DMS79 treated with DMSO at 0.1 percent for 48 hours (cell line): ENCODE data around the gene AKR7A2.
"Not testable (repeated sequence)": the region's sequence is repeated elsewhere in the genome, so short reads cannot be mapped to it uniquely, and the experiment has no call there.

ENCODE experiments used
- DNase-seq: peaks from one replicate; lab custom pipeline; 2025; lab: John Stamatoyannopoulos, UW

The AKR7A2 gene

DNA sequence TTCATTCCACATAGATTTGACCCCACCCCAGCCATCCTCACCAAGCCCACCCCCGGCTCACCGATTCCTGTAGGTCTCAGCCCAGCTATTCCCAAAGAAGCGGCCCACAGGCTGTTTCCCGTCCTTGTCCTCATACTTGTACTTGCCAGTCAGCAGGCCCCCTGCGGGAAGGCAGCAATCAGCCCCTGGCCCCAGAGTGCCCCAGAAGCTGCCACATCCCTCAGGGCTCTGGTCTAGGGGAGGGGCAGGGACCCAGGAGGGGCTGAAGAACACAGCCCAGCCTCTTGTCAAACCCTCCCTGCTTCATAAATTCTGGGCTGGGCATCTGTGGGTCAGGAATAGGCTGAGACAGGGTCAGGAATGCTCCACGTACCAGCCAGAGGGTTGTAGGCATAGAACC is 5.0 kb downstream of the AKR7A2 start:
- no peak for DNase-seq

DNA sequence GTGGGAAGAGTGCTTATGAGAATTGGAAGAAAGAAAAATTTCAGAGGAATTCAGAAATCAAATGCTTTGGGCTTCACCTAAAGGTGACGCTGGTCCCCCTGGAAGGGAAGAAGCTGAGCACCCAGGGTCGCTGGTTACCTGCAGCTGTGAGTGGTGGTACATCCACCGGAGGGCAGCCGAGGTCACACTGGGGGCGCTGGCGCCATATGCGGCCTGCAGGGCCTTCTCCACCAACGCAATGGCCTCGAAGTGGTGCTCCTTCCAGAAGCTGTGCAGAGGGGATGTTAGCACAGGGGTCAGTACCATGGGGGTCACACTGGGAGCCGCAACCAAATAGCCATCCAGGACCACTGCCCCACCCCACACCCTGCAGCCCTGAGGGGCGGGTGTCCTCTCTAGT is 6.1 kb downstream of the AKR7A2 start:
- no peak for DNase-seq

DNA sequence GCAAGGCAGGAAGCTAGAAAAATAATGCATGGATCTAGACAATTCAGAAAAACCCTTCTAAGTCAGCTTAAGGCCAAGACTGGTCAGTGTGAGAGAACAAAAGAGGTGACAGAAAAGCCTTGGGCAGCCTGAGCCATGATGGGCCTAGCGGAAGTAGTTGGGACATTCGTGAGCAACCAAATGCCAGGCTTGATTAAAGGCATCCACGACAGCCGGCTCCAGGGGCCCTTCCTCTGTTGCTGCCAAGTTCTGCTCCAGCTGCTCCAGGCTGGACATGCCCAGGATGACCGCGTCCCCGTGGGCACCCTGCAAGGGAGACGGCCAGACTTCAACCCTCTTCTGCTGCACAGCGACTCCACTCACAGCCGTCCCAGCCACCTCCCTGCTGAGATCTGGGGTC is 7.9 kb downstream of the AKR7A2 start:
- not testable (repeated sequence) for DNase-seq

DNA sequence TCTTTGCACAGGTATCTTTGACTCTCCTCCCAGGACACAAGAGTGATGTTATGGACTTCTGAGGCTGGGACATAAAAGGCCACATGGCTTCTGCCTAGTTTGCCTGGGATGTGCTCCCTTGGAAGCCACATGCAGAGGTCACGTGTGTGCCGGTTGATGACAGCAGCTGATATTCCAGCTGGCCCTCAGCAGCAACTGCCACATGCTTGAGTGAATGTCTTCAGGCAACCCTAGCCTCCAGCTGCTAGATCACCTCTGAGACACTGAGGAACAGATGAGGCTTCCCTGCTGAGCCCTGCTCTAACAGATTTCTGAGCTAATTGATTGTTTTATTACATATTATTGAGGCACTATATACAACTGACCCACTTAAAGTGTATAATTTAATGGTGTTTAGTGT is 11.7 kb downstream of the AKR7A2 start:
- DNase-seq: no peak

DNA sequence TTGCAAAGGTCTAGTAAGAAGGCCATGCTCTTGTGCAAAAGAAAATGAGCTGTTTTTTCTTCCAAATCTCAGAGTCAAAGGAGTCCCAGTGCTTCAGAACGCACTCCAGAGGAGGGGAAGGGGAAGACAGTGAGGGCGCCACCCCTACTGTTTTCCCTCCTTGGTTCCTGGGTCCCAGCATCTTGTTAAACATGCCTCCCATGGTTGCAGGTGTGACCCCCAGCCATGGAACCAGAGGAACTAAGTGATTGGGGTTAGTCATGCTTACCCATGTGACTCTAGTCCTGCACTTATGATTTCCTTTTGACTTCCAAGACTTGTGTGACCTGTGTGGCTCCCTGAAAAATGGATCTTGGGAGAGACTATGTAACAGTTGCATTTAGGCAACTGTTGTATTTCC is 17.3 kb downstream of the AKR7A2 start:
- DNase-seq: no peak

DNA sequence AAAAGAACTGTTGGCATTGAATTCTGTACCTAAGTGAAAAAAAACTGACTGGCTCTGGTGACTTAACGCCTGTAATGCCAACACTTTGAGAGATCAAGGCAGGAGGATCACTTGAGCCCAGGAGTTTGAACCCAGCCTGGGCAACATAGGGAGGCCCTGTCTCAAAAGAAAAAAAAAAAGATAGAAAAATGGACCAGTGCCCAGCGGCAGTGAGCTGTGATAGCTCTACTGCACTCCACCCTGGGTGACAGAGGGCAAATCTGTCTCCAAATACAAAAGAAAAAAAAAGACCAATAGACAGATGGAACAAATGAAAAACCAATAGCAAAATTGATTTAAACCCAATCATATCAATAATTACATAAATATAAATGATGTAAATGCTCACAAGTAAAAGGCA is 22.7 kb downstream of the AKR7A2 start:
- no peak for DNase-seq

DNA sequence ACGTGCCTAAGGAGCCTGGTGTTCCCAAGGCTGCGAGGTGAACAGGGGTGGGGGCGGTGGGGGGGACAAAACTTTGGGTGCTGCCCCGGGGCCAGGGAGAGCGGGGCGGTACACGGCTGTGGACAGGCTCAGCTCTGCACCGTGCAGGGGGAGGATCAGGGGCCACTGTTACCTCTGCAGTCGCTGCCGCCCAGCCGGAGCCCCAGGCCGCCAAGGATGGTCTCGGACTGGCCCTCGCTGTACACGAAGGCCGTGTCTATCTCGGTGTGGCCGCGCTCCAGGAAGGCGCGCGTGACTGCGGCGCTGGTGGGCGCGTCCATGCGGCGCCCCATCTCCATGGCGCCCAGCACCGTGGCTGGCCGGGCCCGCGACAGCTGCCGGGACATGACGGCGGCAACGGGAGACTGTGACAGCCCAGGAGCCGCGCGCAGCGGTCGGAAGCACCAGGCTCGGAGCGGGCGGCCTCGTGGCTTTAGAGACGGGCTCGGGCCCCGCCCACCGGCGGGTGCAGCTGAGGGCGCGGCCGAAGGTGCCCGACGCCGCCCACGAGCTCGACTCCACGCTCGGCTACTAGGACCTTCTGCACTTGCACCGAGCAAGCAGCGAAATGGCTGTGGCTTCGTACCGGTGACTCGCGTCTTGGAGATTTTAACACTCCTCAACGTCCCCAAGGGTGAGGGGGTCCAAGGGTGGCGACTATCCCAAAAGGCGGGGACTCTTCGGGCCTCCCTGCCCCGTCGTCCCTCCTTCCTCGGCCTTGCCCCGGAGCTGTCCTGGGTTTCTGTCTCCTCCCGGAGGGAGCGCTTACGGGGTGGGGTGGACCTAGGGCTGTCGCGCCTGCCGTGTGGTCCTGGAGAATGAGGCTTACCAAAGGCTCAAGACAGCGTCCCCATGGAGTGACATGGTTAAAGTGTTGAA is 23.4 kb downstream of the AKR7A2 start, which contains the start of gene AKR7A3:
Gene AKR7A3, minus strand, starts transcription at position 447 of the 918 bp plus-strand sequence. Its CDS starts 61 bp downstream, at position 386.
- not testable (repeated sequence) for DNase-seq

DNA sequence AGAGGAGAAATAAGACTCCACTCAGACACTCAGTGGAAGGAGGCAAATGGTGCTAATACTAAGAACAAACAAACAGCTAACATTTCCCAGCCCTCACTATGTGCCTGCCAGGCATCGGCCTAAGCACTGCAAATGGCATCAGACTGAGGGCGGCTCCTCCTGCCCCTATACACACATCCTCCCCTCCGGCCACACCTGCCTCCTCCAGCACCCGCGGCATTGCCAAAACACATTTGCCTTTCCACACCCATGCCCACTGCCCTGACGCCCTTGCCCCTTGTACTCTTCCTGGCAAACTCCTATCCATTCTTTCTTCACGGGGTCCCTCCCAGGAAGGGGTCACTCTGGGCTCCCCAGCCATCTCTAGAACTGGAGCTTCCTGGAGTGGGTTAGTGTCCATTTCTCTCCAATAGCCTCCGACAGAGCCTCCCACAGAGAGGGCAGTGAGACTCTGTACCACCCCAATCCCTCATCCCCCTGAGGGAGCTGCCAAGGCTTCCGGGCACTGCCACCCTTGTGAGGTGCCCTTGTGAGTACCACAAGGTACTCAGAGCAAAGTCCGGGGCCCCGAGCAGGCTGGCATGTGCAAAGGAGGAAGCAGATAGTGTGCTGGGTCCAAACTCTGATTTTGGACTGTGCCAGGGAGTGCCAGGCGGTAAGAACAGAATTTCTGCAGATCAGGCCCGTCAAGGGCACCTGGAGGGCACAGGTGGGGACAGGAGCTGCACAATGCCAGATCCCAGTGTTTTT is 24.3 kb downstream of the AKR7A2 start:
- no peak for DNase-seq

DNA sequence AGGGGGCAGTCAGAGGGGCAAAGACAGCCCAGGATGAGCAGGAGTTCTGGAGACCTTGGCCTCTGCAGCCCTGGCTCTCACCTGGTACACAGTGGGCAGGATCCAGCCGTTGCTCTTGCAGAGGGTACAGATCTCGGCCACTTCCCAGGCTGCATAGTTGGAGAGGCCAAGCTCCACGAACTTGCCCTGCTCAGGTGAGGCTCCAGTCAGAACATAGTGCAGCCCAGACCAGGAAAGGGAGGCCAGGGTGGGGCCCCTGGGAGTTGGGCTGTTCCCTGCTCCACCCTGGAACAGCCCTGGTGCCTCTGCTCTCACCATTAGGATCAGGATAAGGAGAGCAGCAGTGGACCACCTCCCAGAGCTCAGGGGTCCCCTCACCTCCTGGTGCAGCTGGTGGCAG is 26.1 kb downstream of the AKR7A2 start:
- DNase-seq: not testable (repeated sequence)

DNA sequence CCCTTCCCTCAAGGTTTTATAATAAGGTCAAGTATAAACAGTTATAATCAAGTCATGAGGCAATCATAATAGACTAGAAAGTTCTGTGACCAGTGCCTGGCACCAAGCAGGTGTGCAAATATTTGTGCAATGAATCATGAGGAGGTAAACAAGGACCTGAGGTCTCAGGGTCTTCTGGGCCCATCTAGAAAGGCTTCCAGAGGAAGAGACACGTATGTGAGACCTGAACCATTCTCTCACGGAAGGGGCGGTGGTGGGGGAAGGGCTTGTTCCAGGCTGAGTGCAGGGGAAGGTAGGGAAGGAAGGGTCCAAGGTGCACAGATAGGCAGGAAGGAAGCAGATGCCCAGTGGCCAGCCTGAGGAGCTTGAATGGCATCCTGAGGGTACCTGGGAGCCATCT is 26.6 kb downstream of the AKR7A2 start:
- not testable (repeated sequence) for DNase-seq

DNA sequence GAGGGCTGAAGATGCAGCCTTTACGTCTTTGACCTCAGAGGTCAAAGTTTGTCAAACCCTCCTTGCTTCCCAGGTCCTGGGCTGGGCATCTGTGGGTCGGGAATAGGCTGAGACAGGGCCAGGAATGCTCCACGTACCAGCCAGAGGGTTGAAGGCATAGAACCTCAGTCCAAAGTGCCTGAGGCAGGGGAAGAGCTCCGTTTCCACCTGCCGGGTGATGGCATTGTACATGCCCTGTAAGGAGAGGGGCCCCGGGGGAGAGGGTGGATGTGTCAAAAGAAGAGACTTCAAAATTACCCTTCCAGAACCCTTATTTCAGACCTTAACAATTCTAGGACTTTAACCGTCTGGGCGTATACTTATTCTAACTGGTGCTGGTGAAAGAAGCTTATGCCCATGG is 27.1 kb downstream of the AKR7A2 start:
- DNase-seq: no peak

DNA sequence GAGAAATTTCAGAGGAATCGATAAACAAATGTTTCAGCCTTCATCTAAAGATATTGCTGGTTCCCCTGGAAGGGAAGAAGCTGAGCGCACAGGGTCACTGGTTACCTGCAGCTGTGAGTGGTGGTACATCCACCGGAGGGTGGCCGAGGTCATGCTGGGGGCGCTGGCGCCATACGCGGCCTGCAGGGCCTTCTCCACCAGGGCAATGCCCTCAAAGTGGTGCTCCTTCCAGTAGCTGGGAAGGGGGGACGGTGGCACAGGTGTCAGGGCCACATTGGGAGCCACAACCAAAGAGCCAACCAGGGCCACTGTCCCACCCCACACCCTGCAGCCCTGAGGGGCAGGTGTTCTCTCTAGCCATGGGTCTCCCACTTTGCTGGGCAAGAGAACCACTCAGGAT is 28.1 kb downstream of the AKR7A2 start:
- no peak for DNase-seq

DNA sequence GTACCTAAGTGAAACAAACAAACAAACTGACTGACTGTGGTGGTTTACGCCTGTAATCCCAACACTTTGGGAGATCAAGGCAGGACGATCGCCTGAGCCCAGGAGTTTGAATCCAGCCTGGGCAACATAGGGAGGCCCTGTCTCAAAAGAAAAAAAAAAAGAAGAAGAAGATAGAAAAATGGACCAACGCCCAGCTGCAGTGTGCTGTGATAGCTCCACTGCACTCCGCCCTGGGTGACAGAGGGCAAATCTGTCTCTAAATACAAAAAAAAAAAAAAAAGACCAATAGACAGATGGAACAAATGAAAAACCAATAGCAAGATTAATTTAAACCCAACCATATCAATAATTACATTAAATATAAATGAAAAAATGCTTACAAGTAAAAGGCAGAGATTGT is 37.3 kb downstream of the AKR7A2 start:
- DNase-seq: no peak

DNA sequence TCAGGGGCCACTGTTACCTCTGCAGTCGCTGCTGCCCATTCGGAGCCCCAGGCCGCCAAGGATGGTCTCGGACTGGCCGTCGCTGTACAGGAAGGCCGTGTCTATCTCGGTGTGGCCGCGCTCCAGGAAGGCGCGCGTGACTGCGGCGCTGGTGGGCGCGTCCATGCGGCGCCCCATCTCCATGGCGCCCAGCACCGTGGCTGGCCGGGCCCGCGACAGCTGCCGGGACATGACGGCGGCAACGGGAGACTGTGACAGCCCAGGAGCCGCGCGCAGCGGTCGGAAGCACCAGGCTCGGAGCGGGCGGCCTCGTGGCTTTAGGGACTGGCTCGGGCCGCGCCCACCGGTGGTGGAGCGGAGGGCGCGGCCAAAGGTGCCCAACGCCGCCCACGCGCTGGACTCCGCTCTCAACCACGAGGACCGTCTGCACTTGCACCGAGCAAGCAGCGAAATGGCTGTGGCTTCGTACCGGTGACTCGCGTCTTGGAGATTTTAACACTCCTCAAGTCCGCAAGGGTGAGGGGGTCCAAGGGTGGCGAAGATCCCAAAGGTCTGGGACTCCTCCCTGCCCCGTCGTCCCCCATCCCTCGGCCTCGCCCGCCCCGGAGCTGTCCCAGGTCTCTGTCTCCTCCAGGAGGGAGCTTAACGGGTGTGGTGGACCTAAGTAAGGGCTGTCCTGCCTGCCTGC is 38.0 kb downstream of the AKR7A2 start:
- not testable (repeated sequence) for DNase-seq

DNA sequence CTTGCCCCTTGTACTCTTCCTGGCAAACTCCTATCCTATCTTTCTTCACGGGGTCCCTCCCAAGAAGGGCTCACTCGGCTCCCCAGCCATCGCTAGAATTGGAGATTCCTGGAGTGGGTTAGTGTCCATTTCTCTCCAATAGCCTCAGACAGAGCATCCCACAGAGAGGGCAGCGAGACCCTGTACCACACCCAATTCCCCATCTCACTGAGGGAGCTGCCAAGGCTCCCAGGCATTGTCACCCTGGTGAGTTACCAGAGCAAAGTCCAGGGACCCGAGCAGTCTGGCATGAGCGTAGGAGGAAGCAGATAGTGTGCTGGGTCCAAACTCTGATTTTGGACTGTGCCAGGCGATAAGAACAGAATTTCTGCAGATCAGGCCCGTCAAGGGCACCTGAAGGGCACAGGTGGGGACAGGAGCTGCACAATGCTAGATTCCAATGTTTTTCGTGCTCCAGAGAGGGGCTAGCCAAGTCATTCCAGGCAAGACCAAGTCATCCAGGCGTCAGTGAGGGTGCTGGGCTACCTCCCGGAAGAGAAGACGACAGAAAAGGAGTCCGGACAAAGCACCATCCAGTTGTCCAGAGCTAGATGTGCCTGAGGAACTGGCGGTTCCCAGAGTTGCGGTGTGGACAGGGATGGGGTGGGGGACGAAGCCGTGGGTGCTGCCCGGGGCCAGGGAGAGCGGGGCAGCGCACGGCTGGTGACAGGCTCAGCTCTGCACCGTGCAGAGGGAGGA is 38.7 kb downstream of the AKR7A2 start:
- DNase-seq: no peak

DNA sequence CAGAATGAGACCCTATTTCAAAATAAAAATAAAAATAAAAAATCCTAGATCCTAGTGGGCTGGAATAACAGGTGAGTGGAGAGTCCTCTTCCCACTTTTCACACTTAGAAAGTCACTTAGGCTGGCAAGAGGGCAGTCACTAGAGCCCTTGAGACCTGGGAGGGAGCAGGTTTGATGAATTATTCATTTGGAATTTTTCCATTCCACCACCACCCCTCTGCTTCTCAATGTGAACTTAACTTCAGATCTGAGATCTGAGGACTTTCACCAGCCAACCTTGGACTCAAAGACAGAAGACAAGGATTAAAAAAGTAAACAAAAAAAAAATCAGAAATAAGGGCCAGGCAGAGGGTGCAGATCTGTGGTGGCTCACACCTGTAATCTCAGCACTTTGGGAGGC is 39.9 kb downstream of the AKR7A2 start:
- DNase-seq: no peak

DNA sequence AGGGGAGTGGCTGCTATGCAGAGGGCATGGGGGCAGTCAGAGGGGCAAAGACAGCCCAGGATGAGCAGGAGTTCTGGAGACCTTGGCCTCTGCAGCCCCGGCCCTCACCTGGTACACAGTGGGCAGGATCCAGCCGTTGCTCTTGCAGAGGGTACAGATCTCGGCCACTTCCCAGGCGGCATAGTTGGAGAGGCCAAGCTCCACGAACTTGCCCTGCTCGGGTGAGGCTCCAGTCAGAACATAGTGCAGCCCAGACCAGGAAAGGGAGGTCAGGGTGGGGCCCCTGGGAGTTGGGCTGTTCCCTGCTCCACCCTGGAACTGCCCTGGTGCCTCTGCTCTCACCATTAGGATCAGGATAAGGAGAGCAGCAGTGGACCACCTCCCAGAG is 41.6 kb downstream of the AKR7A2 start:
- not testable (repeated sequence) for DNase-seq

DNA sequence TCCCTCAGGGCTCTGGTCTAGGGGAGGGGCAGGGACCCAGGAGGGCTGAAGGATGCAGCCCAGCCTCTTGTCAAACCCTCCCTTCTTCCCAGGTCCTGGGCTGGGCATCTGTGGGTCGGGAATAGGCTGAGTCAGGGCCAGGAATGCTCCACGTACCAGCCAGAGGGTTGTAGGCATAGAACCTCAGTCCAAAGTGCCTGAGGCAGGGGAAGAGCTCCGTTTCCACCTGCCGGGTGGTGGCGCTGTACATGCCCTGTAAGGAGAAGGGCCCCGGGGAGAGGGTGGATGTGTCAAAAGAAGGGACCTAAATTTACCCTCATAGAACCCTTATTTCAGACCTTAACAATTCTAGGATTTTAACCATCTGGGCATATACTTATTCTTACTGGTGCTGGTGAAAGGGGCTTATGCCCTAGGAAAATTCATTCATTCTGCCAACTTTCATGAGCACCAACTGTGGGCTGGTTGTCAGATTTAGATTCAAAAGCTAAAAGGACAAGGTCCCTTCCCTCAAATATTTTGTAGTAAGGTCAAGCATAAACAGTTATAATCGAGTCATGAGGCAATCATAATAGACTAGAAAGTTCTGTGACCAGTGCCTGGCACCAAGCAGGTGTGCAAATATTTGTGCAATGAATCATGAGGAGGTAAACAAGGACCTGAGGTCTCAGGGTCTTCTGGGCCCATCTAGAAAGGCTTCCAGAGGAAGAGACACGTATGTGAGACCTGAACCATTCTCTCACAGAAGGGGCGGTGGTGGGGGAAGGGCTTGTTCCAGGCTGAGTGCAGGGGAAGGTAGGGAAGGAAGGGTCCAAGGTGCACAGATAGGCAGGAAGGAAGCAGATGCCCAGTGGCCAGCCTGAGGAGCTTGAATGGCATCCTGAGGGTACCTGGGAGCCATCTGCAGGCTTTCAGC is 42.3 kb downstream of the AKR7A2 start:
- not testable (repeated sequence) for DNase-seq

DNA sequence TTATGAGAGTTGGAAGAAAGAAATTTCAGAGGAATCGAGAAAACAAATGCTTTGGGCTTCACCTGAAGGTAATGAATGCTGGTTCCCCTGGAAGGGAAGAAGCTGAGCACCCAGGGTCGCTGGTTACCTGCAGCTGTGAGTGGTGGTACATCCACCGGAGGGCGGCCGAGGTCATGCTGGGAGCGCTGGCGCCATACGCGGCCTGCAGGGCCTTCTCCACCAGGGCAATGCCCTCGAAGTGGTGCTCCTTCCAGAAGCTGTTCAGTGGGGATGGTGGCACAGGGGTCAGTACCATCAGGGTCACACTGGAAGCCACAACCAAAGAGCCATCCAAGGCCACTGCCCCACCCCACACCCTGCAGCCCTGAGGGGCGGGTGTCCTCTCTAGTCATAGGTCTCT is 43.5 kb downstream of the AKR7A2 start:
- DNase-seq: no peak

DNA sequence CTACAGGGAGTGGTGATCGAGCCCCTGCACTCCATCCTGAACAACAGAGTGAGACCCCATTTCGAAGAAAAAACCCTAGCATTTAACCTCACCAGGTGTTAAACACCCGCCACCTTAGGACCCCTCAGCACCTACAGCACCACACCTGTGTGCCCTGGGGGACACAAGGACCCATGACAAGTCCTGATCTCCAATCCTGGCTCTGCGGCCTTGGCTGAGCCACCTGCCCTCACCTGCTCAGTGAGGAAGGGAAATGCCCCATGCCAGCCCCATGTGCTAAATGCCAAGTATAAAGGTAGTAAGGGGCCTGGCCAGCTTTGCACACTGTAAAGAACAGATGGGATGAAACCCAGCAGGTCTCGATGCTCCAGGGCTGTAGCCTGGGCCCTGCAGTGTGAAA is 49.2 kb downstream of the AKR7A2 start:
- no peak for DNase-seq

DNA sequence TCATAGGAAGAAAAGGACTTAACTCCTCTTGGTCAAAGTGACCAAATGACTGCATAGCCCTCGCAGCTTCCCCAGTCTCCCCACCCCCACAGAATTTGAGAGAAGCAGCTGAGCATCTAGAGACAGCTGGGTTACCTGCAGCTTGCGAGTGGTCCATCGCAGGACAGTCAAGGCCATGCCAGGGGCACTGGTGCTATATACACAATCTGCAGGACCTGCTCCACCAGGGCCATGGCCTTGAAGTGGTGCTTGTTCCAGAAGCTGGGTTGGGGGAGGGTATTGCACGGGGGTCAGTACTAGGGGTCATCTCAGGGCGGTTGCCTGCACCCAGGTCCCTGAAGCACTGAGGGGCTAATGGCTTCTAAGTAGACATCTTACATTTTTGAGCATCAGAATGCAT is 49.9 kb downstream of the AKR7A2 start:
- no peak for DNase-seq
